ENCODE measurements around the gene LIPC. TPM values are rescaled to one million over a fixed set of nuclear protein-coding genes. Genes with fewer than 3 reads are reported as not detected.

The LIPC gene
- total and polyA plus RNA-seq, 2 of the 4 experiments (the other 2 are of a cell fraction) = 0.07 TPM; not detected in 1

DNA sequence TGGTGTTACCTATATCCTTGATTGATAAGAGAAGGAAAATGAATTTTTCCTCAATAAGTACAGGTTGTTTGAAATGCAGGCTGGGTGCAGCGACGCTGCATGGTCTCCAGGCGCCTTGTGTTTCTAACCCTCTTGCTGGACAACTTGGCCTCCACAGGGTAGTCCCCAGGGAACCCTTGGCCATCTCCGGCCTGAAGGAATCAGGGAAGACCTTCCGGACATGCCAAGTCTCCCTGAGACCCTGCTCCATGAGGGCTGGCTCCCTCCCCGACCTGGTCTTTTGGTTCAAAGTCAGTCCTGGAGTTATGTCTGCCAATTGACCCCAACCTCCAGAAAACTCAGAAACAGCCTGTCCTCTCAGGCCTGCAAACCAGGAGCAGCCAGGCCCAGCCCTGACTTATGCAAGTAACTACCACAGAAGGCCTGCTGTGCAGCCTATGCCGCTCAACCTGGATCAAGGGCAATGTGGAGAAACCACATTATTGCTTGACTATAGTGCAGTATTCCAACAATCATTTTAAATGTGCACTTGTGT is 98.3 kb downstream of the LIPC start:
- no TSS peak for BruUV-seq (replicated peaks)
- Histone ChIP-seq H2BK20ac (ENCODE audit: low read depth, low read length) (no peak overlapping the region), H2AFZ (replicated peaks; ENCODE audit: low read length, poor library complexity) (no peak overlapping the region), H2AK5ac (ENCODE audit: low read depth, low read length) (no peak overlapping the region), H3K9me1 (ENCODE audit: insufficient read depth, low read length) (no peaks in the 10 kb centered on the region), H3K23ac (ENCODE audit: low read depth, low read length) (no peak overlapping the region), H2BK5ac (ENCODE audit: low read depth, low read length, poor library complexity, severe bottlenecking) (no peak overlapping the region), H3K18ac (ENCODE audit: low read depth, low read length) (no peak overlapping the region), H4K5ac (ENCODE audit: low read depth, low read length) (no peak overlapping the region), H3K79me1 (ENCODE audit: low read depth in 1 of 2, low read length in 2 of 2) (no peaks in the 10 kb centered on the region), H2AK9ac (replicated peaks; ENCODE audit: low read depth, low read length, poor library complexity) (no peak overlapping the region), H4K20me1 (ENCODE audit: insufficient read depth, low read length) (no peaks in the 10 kb centered on the region), H3K36me3 (ENCODE audit: control insufficient read depth, insufficient read depth, low read length) (no peaks in the 10 kb centered on the region), H3K4ac (ENCODE audit: low read depth, low read length) (no peak overlapping the region), H3K9me3 (ENCODE audit: control insufficient read depth, insufficient read depth, low read length) (no peaks in the 10 kb centered on the region), H3K27me3 (ENCODE audit: control insufficient read depth, insufficient read depth, low read length) (peaks cover 4% of the 10 kb centered on the region; the same call in 1 of the 2 replicates), H4K8ac (ENCODE audit: low read depth in 2 of 2, low read length in 2 of 2) (no peak overlapping the region), H3K4me3 (ENCODE audit: insufficient read depth, low read depth, low read length) (no peak overlapping the region), H3K14ac (replicated peaks; ENCODE audit: low read depth, low read length) (no peak overlapping the region), H3K9ac (ENCODE audit: low read depth, low read length) (no peak overlapping the region), H2BK15ac (ENCODE audit: low read depth, low read length) (no peak overlapping the region), H3K4me2 (ENCODE audit: low read depth, low read length) (no peak overlapping the region), H2BK120ac (ENCODE audit: low read depth, low read length) (no peak overlapping the region), H3K27ac (ENCODE audit: insufficient read depth, low read length) (no peak overlapping the region), H3K56ac (ENCODE audit: extremely low read depth, insufficient read depth, low read length) (no peak overlapping the region), H3K4me1 (ENCODE audit: control insufficient read depth, insufficient read depth, low read length) (peaks cover 3% of the 10 kb centered on the region), H4K91ac (ENCODE audit: insufficient read depth, low read depth, low read length) (no peak overlapping the region)
- dilution Hi-C loops (cut with HindIII; ENCODE audit: low sequenced_read_pairs, unreplicated experiment) = no loop called here
- POLR2A ChIA-PET (ENCODE audit: unreplicated experiment) = no interaction called here
- in situ Hi-C loops (cut with MboI; ENCODE audit: low sequenced_read_pairs) = no loop called here
- no peak for DNase-seq
- no peak for ATAC-seq (ENCODE audit: low read depth)
- intact Hi-C loops (cut with micrococcal nuclease) = no loop called here
- CTCF ChIA-PET = no interaction called here
- WGBS, 2 experiments (ENCODE audit: extremely low coverage in 2 of 2, insufficient read length in 1 of 2) = no CpG with 5 or more reads among the region's 7 CpGs
- TF ChIP-seq RCOR1 (IDR thresholded peaks at IDR 0.05; ENCODE audit: insufficient replicate concordance, low read length) = no peak
- no peak for TF ChIP-seq CEBPB (IDR thresholded peaks at IDR 0.05; ENCODE audit: low read depth, low read length)
- no peak for TF ChIP-seq MAFK (IDR thresholded peaks at IDR 0.05; ENCODE audit: low read depth, low read length)
- TF ChIP-seq, protein P1, sequence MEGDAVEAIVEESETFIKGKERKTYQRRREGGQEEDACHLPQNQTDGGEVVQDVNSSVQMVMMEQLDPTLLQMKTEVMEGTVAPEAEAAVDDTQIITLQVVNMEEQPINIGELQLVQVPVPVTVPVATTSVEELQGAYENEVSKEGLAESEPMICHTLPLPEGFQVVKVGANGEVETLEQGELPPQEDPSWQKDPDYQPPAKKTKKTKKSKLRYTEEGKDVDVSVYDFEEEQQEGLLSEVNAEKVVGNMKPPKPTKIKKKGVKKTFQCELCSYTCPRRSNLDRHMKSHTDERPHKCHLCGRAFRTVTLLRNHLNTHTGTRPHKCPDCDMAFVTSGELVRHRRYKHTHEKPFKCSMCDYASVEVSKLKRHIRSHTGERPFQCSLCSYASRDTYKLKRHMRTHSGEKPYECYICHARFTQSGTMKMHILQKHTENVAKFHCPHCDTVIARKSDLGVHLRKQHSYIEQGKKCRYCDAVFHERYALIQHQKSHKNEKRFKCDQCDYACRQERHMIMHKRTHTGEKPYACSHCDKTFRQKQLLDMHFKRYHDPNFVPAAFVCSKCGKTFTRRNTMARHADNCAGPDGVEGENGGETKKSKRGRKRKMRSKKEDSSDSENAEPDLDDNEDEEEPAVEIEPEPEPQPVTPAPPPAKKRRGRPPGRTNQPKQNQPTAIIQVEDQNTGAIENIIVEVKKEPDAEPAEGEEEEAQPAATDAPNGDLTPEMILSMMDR (conservative IDR thresholded peaks at IDR 0.05; ENCODE audit: low read depth, low read length) = no peak
- TF ChIP-seq BHLHE40 (IDR thresholded peaks at IDR 0.05; ENCODE audit: low read depth, low read length) = no peak
- no peak for TF ChIP-seq CHD1 (IDR thresholded peaks at IDR 0.05; ENCODE audit: low read depth, low read length)
- TF ChIP-seq, protein P2, sequence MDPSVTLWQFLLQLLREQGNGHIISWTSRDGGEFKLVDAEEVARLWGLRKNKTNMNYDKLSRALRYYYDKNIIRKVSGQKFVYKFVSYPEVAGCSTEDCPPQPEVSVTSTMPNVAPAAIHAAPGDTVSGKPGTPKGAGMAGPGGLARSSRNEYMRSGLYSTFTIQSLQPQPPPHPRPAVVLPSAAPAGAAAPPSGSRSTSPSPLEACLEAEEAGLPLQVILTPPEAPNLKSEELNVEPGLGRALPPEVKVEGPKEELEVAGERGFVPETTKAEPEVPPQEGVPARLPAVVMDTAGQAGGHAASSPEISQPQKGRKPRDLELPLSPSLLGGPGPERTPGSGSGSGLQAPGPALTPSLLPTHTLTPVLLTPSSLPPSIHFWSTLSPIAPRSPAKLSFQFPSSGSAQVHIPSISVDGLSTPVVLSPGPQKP (IDR thresholded peaks at IDR 0.05; ENCODE audit: borderline replicate concordance, low read depth, low read length) = no peak
- no peak for TF ChIP-seq RFX5 (IDR thresholded peaks at IDR 0.05; ENCODE audit: low read depth, low read length)
- TF ChIP-seq MXI1 (IDR thresholded peaks at IDR 0.05; ENCODE audit: borderline replicate concordance, low read depth, low read length) = no peak
- no peak for TF ChIP-seq POLR2A (IDR thresholded peaks at IDR 0.05; ENCODE audit: low read depth, low read length)
- TF ChIP-seq, protein P3, sequence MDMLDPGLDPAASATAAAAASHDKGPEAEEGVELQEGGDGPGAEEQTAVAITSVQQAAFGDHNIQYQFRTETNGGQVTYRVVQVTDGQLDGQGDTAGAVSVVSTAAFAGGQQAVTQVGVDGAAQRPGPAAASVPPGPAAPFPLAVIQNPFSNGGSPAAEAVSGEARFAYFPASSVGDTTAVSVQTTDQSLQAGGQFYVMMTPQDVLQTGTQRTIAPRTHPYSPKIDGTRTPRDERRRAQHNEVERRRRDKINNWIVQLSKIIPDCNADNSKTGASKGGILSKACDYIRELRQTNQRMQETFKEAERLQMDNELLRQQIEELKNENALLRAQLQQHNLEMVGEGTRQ (IDR thresholded peaks at IDR 0.05; ENCODE audit: low read depth, low read length) = no peak
- no peak for TF ChIP-seq MAZ (IDR thresholded peaks at IDR 0.05; ENCODE audit: borderline replicate concordance, low read depth, low read length)
- no peak for TF ChIP-seq FOS (IDR thresholded peaks at IDR 0.05; ENCODE audit: low read depth, low read length)
- no peak for TF ChIP-seq NFE2L2 (IDR thresholded peaks at IDR 0.05; ENCODE audit: low read depth, low read length)
- TF ChIP-seq RAD21 (IDR thresholded peaks at IDR 0.05; ENCODE audit: low read length) = no peak

Data from IMR-90 (cell line).